HG02852 (cell line): ENCODE results near the gene OR11H7.
"Not testable (repeated sequence)": the region's sequence is repeated elsewhere in the genome, so short reads cannot be mapped to it uniquely, and the experiment has no call there.

Experiments used
- ATAC-seq: cut with Tn5 transposase; IDR thresholded peaks from one replicate; pipeline ENCODE4 v1.9.1; 2021; ENCODE audit warnings: mild to moderate bottlenecking, moderate library complexity; ENCODE audit not compliant: unreplicated experiment

OR11H7 gene

GRCh38 chr14:20277409-20277808, 48.6 kb downstream of the OR11H7 start:
- ATAC-seq: no peak

- ATAC-seq: no peak
Observed at GRCh38 chr14:20278414-20278813, 49.6 kb downstream of the OR11H7 start.

GRCh38 chr14:20280265-20280664, 51.5 kb downstream of the OR11H7 start:
- not testable (repeated sequence) for ATAC-seq
